Inflammatory macrophage (primary cell): ENCODE data around the gene ZNF597.
A peak's percentile ranks its signal among the peaks of the same experiment; 100 is the strongest.

Experiments
- DNase-seq, 2 donors: peaks; one replicate each; pipeline ENCODE4 v3.0.0-alpha.2; 2020 to 2022

ZNF597 gene

GRCh38 chr16:3454631-3455147 is 11.4 kb upstream of the ZNF597 start:
- DNase-seq, result no peak

- DNase-seq, result no peak
Measured at GRCh38 chr16:3454093-3454492, 10.8 kb upstream of the ZNF597 start.

GRCh38 chr16:3444032-3444388 is 706 bp upstream of the ZNF597 start:
- DNase-seq, result peak; percentile 84 to 92

- DNase-seq, result no peak
Measured at GRCh38 chr16:3439637-3440036, 3.7 kb downstream of the ZNF597 start.

- no peak for DNase-seq
Measured at GRCh38 chr16:3434373-3434772, 8.9 kb downstream of the ZNF597 start.

- DNase-seq, result peak; percentile 67 to 73
Measured at GRCh38 chr16:3431779-3432219, 11.5 kb downstream of the ZNF597 start.

GRCh38 chr16:3413730-3414379 is 29.4 kb downstream of the ZNF597 start:
- no peak for DNase-seq

- DNase-seq, result no peak
Measured at GRCh38 chr16:3408561-3409197, 34.6 kb downstream of the ZNF597 start.

- DNase-seq, result no peak
Measured at GRCh38 chr16:3401719-3402397, 41.4 kb downstream of the ZNF597 start.

- DNase-seq, result peak; percentile 100
Measured at GRCh38 chr16:3400779-3401688, 42.3 kb downstream of the ZNF597 start, which contains the start of the genes ZNF174 and ZSCAN32. Gene ZNF174 (plus strand): TSS chr16:3401215. CDS start chr16:3402005, 790 bp downstream. Gene ZSCAN32 (minus strand): TSS chr16:3401004. CDS start chr16:3397557, 3,447 bp downstream.

- DNase-seq, result no peak
Measured at GRCh38 chr16:3400446-3400778, 42.9 kb downstream of the ZNF597 start.

- DNase-seq, result no peak
Measured at GRCh38 chr16:3389663-3390338, 53.5 kb downstream of the ZNF597 start.

GRCh38 chr16:3388325-3388724 is 55.0 kb downstream of the ZNF597 start:
- DNase-seq, result no peak

GRCh38 chr16:3383045-3383448 is 60.3 kb downstream of the ZNF597 start:
- DNase-seq, result no peak
